Right lobe of liver (tissue), 6 donors: ENCODE measurements around the gene TMEM114. TPM values are rescaled to one million over a fixed set of nuclear protein-coding genes. Genes with fewer than 3 reads are reported as not detected.
A peak's percentile ranks its signal among the peaks of the same experiment; 100 is the strongest.

ENCODE experiments used
- ATAC-seq, 4 donors: fragments of 200-7000 bp; cut with Tn5 transposase; one replicate each; pipeline ENCODE4 v1.9.1; 2020; ENCODE audit warnings: mild to moderate bottlenecking in 4 of 4, moderate library complexity in 4 of 4
- DNase-seq, 3 donors: peaks; one replicate each; pipeline ENCODE4 v3.0.0-alpha.2; 2020
- H3K27ac ChIP-seq, 3 donors: fragments of 200-600 bp; one replicate each; pipeline ENCODE4 v1.8.0; 2022
- H3K27me3 ChIP-seq, 2 donors: fragments of 200-600 bp; one replicate each; pipeline ENCODE4 v1.8.0; 2022
- H3K36me3 ChIP-seq, 4 donors: fragments of 200-600 bp; sonication (generic) in 1 of 4; one replicate each; pipeline versions ENCODE4 v1.5.1 to v1.8.0; 2017 to 2022; ENCODE audit warnings: control low read depth in 1 of 4
- H3K4me1 ChIP-seq, 4 donors: fragments of 200-600 bp; sonication (generic) in 1 of 4; one replicate each; pipeline versions ENCODE4 v1.5.1 to v1.8.0; 2017 to 2022; ENCODE audit warnings: control low read depth in 1 of 4
- H3K4me3 ChIP-seq, 3 donors: fragments of 200-600 bp; one replicate each; pipeline ENCODE4 v1.8.0; 2022
- H3K9me3 ChIP-seq, 4 donors: fragments of 200-600 bp; sonication (generic) in 1 of 4; one replicate each; pipeline versions ENCODE4 v1.5.1 to v1.8.0; 2017 to 2022; ENCODE audit warnings: control low read depth in 1 of 4
- POLR2A ChIP-seq: fragments of 450-650 bp; IDR thresholded peaks from one replicate; pipeline ENCODE4 v1.6.1; 2017; ENCODE audit warnings: antibody characterized with exemption, mild to moderate bottlenecking
- WGBS: methylation state at CpG from one replicate; pipeline ENCODE4 v1.1.6; 2018; ENCODE audit warnings: low coverage, low lambda C conversion rate; ENCODE audit not compliant: insufficient coverage; ENCODE audit errors: missing lambda C conversion rate; 5-methylcytosine and 5-hydroxymethylcytosine counted together
- intact Hi-C, 2 donors: fragments of 100-400 bp; cut with DNase I; formaldehyde crosslinking; loops; one replicate each; pipeline versions ENCODE4 v1.11.2 to v1.14.1; 2022
- total RNA-seq, 6 experiments: library from RNA; depleted of rRNA in 2 of 6; stranded (reverse); fragments of >200 nt in 2 of 6; fragmentation: NEBNext Ultra II Directional in 3 of 6; extraction: Animal tissue kit (Norgen Biotek cat#: 25700) in 3 of 6; gene quantifications; one replicate each; pipeline versions ENCODE4 v1.1.0 to v1.2.4, GENCODE V29; 2016 to 2023
- TF ChIP-seq, protein P1 (sequence below), 4 donors: fragments of 200-600 bp in 3 of 4; fragments of 450-650 bp in 1 of 4; IDR thresholded peaks; one replicate each; pipeline versions ENCODE4 v1.5.1 to v1.8.0; 2016 to 2022; ENCODE audit warnings: antibody characterized with exemption in 4 of 4, mild to moderate bottlenecking in 2 of 4
- donor health status: DM: no; HTN: yes; CAD: no.
- donor health status: DM: no; HTN: no; CAD: no.
- donor health status: DM: no; HTN: no; CAD: no.
- donor health status: DM: no; HTN: yes; CAD: no.
- donor health status: DM: no; HTN: yes; CAD: no.

TMEM114 gene
- total RNA-seq, 6 experiments from 2014 or later, result not detected

DNA sequence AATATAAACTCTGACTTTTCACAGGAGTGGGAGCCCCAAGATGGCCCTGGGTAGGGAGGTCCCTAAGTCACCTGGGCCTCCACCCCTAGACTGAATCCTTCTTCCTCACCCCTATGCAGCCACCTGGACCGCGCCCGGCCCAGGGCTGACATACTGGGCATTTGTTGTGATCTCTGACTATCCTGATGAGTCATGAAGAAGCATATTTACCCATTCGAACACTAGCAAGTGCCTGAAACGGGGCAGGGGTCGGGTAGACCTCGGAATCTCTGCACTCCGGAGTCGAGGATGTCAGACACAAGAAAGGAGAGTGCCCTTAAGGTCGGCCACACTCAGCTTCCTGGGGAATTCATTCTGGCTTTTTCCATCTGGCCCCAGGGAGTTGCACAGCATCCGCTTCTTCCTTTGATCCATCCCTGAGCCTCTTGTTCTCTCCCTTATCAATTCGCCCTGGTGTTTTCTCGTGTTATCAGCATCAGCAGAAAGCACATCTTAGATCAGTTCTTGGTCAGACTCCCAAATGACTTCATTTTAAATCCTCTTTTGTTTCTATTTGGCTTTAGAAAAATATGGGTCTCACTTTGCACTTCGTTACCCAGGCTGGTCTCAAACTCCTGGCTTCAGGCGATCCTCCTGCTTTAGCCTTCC is 41.6 kb upstream of the TMEM114 start:
- 69% methylated on average over 7 of the region's 15 CpGs for WGBS
- Histone ChIP-seq H3K9me3 (no peaks in the 10 kb centered on the region), H3K27ac (peak overlapping the region in 2 of 3 donors; percentile 47 to 51), H3K4me1 (no peaks in the 10 kb centered on the region), H3K4me3 (no peak overlapping the region), H3K27me3 (no peaks in the 10 kb centered on the region), H3K36me3 (peaks cover 4 to 83% (median 21%) of the 10 kb centered on the region in 4 donors)
- DNase-seq, result no peak
- intact Hi-C loops, result loop anchor here in 1 of 2 donors (10.0 kb wide), 1 partner anchor 57 kb away; no protein-coding TSS in a partner anchor
- no peak for TF ChIP-seq POLR2A
- peak in 1 of 4 donors; percentile 11 for ATAC-seq

DNA sequence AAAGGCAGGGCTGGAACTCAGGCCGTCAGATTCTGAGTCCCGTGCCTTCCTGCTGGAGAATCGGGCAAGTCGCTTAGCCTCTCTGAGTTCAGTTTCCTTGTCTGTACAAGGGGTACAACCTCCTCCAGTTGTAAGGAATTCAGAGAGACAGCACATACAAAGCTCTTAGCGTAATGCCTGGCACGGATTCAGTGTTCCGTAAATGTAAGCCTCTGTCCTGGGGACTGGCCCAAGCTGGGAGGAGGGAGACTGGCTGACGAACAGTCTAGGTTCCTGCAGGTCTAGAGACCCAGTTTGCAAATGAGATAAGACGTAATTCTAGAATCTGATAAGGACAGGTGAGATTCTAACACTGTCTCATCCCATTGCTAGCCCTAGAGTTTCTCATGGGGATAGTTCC is 41.1 kb upstream of the TMEM114 start:
- Histone ChIP-seq H3K27me3 (no peaks in the 10 kb centered on the region), H3K36me3 (peaks cover 4 to 81% (median 20%) of the 10 kb centered on the region in 4 donors), H3K4me1 (no peaks in the 10 kb centered on the region), H3K27ac (no peak overlapping the region), H3K9me3 (no peaks in the 10 kb centered on the region), H3K4me3 (no peak overlapping the region)
- no peak for DNase-seq
- WGBS, result 78% methylated on average over 7 of the region's 9 CpGs
- TF ChIP-seq, protein P1, sequence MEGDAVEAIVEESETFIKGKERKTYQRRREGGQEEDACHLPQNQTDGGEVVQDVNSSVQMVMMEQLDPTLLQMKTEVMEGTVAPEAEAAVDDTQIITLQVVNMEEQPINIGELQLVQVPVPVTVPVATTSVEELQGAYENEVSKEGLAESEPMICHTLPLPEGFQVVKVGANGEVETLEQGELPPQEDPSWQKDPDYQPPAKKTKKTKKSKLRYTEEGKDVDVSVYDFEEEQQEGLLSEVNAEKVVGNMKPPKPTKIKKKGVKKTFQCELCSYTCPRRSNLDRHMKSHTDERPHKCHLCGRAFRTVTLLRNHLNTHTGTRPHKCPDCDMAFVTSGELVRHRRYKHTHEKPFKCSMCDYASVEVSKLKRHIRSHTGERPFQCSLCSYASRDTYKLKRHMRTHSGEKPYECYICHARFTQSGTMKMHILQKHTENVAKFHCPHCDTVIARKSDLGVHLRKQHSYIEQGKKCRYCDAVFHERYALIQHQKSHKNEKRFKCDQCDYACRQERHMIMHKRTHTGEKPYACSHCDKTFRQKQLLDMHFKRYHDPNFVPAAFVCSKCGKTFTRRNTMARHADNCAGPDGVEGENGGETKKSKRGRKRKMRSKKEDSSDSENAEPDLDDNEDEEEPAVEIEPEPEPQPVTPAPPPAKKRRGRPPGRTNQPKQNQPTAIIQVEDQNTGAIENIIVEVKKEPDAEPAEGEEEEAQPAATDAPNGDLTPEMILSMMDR (IDR thresholded peaks at IDR 0.05), result no peak
- no peak for TF ChIP-seq POLR2A
- intact Hi-C loops, result loop anchor here in 1 of 2 donors (10.0 kb wide), 1 partner anchor 57 kb away; no protein-coding TSS in a partner anchor
- ATAC-seq, result peak in 1 of 4 donors; percentile 8

DNA sequence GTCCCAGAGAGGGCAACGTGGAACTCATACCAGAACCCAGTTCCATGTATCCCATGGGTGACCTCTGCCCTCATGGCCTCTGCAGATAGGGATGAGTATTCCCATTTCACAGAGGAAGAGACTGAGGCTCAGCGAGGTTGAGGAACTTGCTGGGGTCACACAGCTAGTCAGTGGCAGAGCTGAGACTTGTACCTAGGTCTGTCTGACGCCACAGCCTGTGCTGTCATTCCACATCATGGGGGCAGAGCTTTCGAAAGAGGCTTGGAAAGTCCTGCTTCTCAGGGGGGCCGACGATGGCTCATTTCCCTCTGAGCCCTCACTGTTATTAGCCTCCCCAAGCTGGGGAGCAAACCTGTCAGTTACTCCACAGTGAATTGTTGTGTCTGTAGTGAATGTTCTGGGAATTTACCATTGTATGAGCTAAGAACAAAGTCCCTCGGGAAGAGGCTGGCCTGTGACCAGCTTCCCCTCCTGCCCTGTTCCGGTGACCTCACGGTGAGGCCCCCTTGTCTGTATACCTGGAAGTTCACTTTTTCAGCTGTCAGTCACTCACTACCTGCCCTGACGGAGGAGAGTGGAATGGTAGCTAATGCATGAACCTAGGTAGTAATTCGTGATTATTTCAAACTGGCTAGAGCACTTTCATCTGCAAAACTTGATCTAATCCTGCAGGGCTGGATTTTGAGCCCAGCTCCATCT is 40.1 kb upstream of the TMEM114 start:
- 86% methylated on average over 5 of the region's 11 CpGs for WGBS
- H3K4me3 ChIP-seq, result no peak overlapping the region
- TF ChIP-seq, protein P1 (IDR thresholded peaks at IDR 0.05), result no peak
- no peak for TF ChIP-seq POLR2A
- H3K36me3 ChIP-seq, result peaks cover 2 to 81% (median 17%) of the 10 kb centered on the region in 4 donors
- H3K27me3 ChIP-seq, result no peaks in the 10 kb centered on the region
- intact Hi-C loops, result loop anchor here in 1 of 2 donors (10.0 kb wide), 1 partner anchor 56 kb away; no protein-coding TSS in a partner anchor
- no peak overlapping the region for H3K27ac ChIP-seq
- DNase-seq (no peak), ATAC-seq (no peak)
- H3K4me1 ChIP-seq, result no peaks in the 10 kb centered on the region
- no peaks in the 10 kb centered on the region for H3K9me3 ChIP-seq

DNA sequence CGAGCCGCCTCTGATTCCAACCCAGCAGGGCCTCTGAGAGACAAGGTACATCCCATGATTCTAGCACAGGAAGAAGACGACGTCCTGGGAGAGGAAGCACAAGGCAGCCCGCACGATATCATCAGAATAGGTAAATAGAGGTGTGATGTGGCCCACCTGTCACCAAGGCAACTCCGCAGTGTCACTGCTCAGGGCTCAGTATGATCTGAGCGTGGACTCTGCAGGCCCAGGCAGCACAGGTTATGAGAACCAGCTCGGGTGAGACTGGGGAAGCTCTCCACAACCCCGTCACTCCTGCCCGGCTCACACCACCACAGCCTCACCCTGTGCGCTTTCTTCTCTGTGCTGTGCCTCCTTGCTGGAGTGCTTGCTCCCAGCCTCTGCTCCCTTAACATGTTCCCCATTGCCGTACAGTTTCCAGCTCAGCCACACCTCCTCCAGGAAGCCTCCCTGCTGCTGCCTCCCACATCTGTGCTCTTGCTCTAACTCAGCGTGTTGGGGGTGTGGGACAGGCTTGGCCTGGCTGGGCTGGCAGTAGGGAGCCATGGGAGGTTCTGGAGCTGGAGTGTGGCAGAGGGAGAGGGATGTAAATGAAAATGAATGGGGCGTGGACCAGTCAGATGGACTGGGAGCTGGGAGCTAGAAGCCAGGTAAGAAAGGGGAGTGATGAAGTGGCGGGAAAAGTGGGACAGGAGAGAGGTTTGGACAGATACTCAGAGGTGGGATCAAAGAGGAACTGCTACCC is 38.8 kb upstream of the TMEM114 start:
- Histone ChIP-seq H3K4me1 (no peaks in the 10 kb centered on the region), H3K4me3 (no peak overlapping the region), H3K9me3 (no peaks in the 10 kb centered on the region), H3K27ac (no peak overlapping the region), H3K27me3 (no peaks in the 10 kb centered on the region), H3K36me3 (peaks cover 0 to 73% (median 15%) of the 10 kb centered on the region in 4 donors)
- DNase-seq (no peak), ATAC-seq (no peak)
- TF ChIP-seq, protein P1 (IDR thresholded peaks at IDR 0.05), result no peak
- TF ChIP-seq POLR2A, result no peak
- intact Hi-C loops, result no loop called here
- WGBS, result 87% methylated on average over 7 of the region's 16 CpGs
